Measurements from ENCODE around the gene MKRN1.
A peak's percentile ranks its signal among the peaks of the same experiment; 100 is the strongest.
"Not testable (repeated sequence)": the region's sequence is repeated elsewhere in the genome, so short reads cannot be mapped to it uniquely, and the experiment has no call there.

Gene MKRN1

GRCh38 chr7:140479062-140479738 is at the start of gene MKRN1:
Gene MKRN1 (minus strand): TSS chr7:140479505. CDS start chr7:140479344, 161 bp downstream.
- peak; percentile 93 for DNase-seq

- DNase-seq, result no peak
These were observed 47.7 kb upstream of the MKRN1 start for GRCh38 chr7:140526787-140527664.

- DNase-seq, result no peak
These were observed 46.9 kb upstream of the MKRN1 start for GRCh38 chr7:140526214-140526613.

- DNase-seq, result no peak
These were observed 46.4 kb upstream of the MKRN1 start for GRCh38 chr7:140525743-140526142.

- peak; percentile 34 for DNase-seq
These were observed 42.1 kb upstream of the MKRN1 start for GRCh38 chr7:140521421-140521820.

GRCh38 chr7:140519007-140519399 is 39.7 kb upstream of the MKRN1 start:
- no peak for DNase-seq

- no peak for DNase-seq
These were observed 39.2 kb upstream of the MKRN1 start for GRCh38 chr7:140518370-140519006.

GRCh38 chr7:140517546-140518369 is 38.5 kb upstream of the MKRN1 start:
- peak; percentile 90 for DNase-seq

GRCh38 chr7:140512317-140513000 is 33.2 kb upstream of the MKRN1 start:
- DNase-seq, result no peak

GRCh38 chr7:140509789-140510188 is 30.5 kb upstream of the MKRN1 start:
- DNase-seq, result no peak

GRCh38 chr7:140507556-140507955 is 28.3 kb upstream of the MKRN1 start:
- DNase-seq, result not testable (repeated sequence)

GRCh38 chr7:140506788-140507464 is 27.6 kb upstream of the MKRN1 start:
- peak; percentile 35 for DNase-seq

- no peak for DNase-seq
These were observed 22.7 kb upstream of the MKRN1 start for GRCh38 chr7:140501966-140502365.

GRCh38 chr7:140497807-140498206 is 18.5 kb upstream of the MKRN1 start:
- not testable (repeated sequence) for DNase-seq

- no peak for DNase-seq
These were observed 18.0 kb upstream of the MKRN1 start for GRCh38 chr7:140497241-140497769.

- no peak for DNase-seq
These were observed 16.3 kb upstream of the MKRN1 start for GRCh38 chr7:140495514-140496097.

- DNase-seq, result no peak
These were observed 15.6 kb upstream of the MKRN1 start for GRCh38 chr7:140494867-140495266.

GRCh38 chr7:140489026-140489359 is 9.7 kb upstream of the MKRN1 start:
- no peak for DNase-seq

GRCh38 chr7:140485500-140486265 is 6.4 kb upstream of the MKRN1 start:
- DNase-seq, result no peak

- DNase-seq, result no peak
These were observed 5.7 kb upstream of the MKRN1 start for GRCh38 chr7:140484951-140485499.

Data from EL (cell line).